CD8-positive, alpha-beta memory T cell (primary cell): Measurements from ENCODE around the gene ANO10. TPM values are rescaled to one million over a fixed set of nuclear protein-coding genes. Genes with fewer than 3 reads are reported as not detected.

Source experiments
- CTCF ChIA-PET: fragments of 350-600 bp; sonication (Branson Sonifier 250); formaldehyde crosslinking; loops from one replicate; lab custom pipeline; 2021; ENCODE audit warnings: antibody characterized with exemption; lab: Charles Lee
- POLR2A ChIA-PET: fragments of 350-600 bp; sonication (Branson Sonifier 250); formaldehyde crosslinking; loops from one replicate; lab custom pipeline; 2021; ENCODE audit warnings: antibody characterized with exemption; lab: Charles Lee
- DNase-seq, 5 donors: peaks; one replicate each; pipeline versions ENCODE4 v3.0.0 to v3.0.0-alpha.2; 2020 to 2022; ENCODE audit warnings: mixed read lengths in 1 of 5
- H3K27ac ChIP-seq: one replicate; pipeline ENCODE4 v1.7.0; 2013; ENCODE audit warnings: low read depth, mild to moderate bottlenecking, low read length, moderate library complexity
- H3K27me3 ChIP-seq: 2 replicates; pipeline ENCODE4 v1.7.0; 2013; ENCODE audit warnings: low read length, mild to moderate bottlenecking; ENCODE audit not compliant: insufficient read depth, poor library complexity, severe bottlenecking
- H3K36me3 ChIP-seq: 2 replicates; pipeline ENCODE4 v1.7.0; 2013; ENCODE audit warnings: mild to moderate bottlenecking, low read length, moderate library complexity; ENCODE audit not compliant: insufficient read depth
- H3K4me1 ChIP-seq: 2 replicates; pipeline ENCODE4 v1.7.0; 2013; ENCODE audit warnings: mild to moderate bottlenecking, low read length, moderate library complexity; ENCODE audit not compliant: insufficient read depth
- H3K4me3 ChIP-seq: 2 replicates; pipeline ENCODE4 v1.7.0; 2013; ENCODE audit warnings: mild to moderate bottlenecking, low read length
- H3K9me3 ChIP-seq: 2 replicates; pipeline ENCODE4 v1.7.0; 2013; ENCODE audit warnings: mild to moderate bottlenecking, low read length
- H3K27ac Mint-ChIP-seq, 8 donors: one replicate each; pipeline ENCODE4 v1.8.0; 2020 to 2021; ENCODE audit warnings: mixed read lengths in 8 of 8, mild to moderate bottlenecking in 6 of 8, inconsistent platforms in 3 of 8, moderate library complexity in 3 of 8
- H3K27me3 Mint-ChIP-seq, 2 donors: one replicate each; pipeline ENCODE4 v1.8.0; 2020 to 2021; ENCODE audit warnings: mixed read lengths in 2 of 2, mild to moderate bottlenecking in 1 of 2, moderate library complexity in 1 of 2
- H3K36me3 Mint-ChIP-seq, 3 donors: one replicate each; pipeline ENCODE4 v1.8.0; 2020 to 2021; ENCODE audit warnings: mixed read lengths in 3 of 3, inconsistent platforms in 1 of 3, mild to moderate bottlenecking in 1 of 3
- H3K4me1 Mint-ChIP-seq, 3 donors: one replicate each; pipeline ENCODE4 v1.8.0; 2020 to 2021; ENCODE audit warnings: mixed read lengths in 3 of 3, inconsistent platforms in 1 of 3, mild to moderate bottlenecking in 1 of 3
- H3K4me3 Mint-ChIP-seq, 7 donors: one replicate each; pipeline ENCODE4 v1.8.0; 2020 to 2021; ENCODE audit warnings: mixed read lengths in 7 of 7, mild to moderate bottlenecking in 6 of 7, moderate library complexity in 4 of 7, inconsistent platforms in 2 of 7
- H3K9me3 Mint-ChIP-seq, 5 donors: one replicate each; pipeline ENCODE4 v1.8.0; 2020 to 2022; ENCODE audit warnings: mixed read lengths in 5 of 5, mild to moderate bottlenecking in 3 of 5, moderate library complexity in 2 of 5, inconsistent platforms in 1 of 5
- polyA plus RNA-seq: library from polyadenylated mRNA; unstranded; fragments of 300-500 nt; fragmentation: Illumina TruSeq; gene quantifications from one replicate; pipeline ENCODE4 v1.2.3, GENCODE V29; 2021
- total RNA-seq, 2 experiments: library from RNA; stranded (reverse); gene quantifications; one replicate each; pipeline ENCODE4 v1.2.3, GENCODE V29; 2021

The ANO10 gene
- total and polyA plus RNA-seq, 3 experiments from 2014 or later = 8.1 to 12.3 (median 9.1) TPM

DNA sequence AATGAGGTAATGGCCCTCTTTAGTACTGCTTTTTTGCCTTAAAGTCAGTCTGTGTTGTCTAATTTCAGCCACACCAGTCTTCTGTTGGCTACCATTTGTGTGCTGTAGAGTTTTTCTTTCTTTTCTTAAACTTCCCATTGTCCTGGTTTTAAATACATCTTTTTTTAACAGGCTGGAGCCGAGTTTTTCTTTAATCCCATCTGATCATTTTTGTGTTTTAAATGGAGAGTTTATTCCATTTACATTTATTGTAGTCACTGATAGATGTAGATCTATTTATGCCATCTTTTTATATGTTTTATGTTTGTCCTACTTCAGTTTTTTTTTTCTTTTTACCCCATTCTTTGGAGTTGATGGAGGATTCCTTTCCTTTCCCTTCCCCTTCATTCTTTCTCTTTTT lies 286.0 kb downstream of the ANO10 start:
- no peak overlapping the region for H3K4me3 ChIP-seq
- Mint-ChIP-seq H3K4me1 (peaks cover 31 to 36% (median 33%) of the 10 kb centered on the region in 3 donors), H3K27ac (peak overlapping the region in 4 of 8 donors; percentile 2 to 70 (median 42)), H3K9me3 (peaks cover 19 to 38% (median 31%) of the 10 kb centered on the region in 5 donors), H3K27me3 (peaks cover 0 to 2% of the 10 kb centered on the region in 2 donors), H3K4me3 (no peak overlapping the region), H3K36me3 (peaks cover 45 to 83% (median 74%) of the 10 kb centered on the region in 3 donors)
- CTCF ChIA-PET = interaction anchor here (0.6 kb wide), 1 partner anchor 15 kb away, joined by 5 read pairs; no protein-coding TSS in a partner anchor
- DNase-seq = no peak
- POLR2A ChIA-PET = interaction anchor here (0.6 to 1.0 kb wide), 2 partner anchors 9 to 108 kb away, joined by 3 to 4 read pairs; no protein-coding TSS in a partner anchor
- H3K36me3 ChIP-seq = peaks cover 44% of the 10 kb centered on the region
- peaks cover 7% of the 10 kb centered on the region for H3K4me1 ChIP-seq
- no peak overlapping the region for H3K27ac ChIP-seq
- H3K27me3 ChIP-seq = no peaks in the 10 kb centered on the region
- H3K9me3 ChIP-seq = peaks cover 24% of the 10 kb centered on the region

DNA sequence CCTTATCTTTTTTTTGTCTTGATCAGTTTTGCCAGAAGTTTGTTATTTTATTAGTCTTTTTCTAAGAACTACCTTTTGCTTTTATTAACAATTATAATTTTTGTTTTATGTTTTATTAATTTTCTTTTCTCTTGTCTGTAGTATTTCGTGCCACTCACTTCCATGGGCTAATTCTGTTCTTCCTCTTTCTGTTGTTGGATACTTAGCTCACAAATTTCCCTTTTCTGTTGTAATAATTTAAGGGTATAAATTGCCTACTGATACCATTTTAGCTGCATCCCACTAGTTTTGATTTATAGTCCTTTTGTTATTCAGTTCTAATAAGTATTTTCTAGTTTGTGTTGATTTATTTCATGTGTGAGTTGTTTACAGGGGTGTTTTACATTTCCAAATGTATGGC lies 286.8 kb downstream of the ANO10 start:
- no peak overlapping the region for H3K4me3 ChIP-seq
- peaks cover 24% of the 10 kb centered on the region for H3K9me3 ChIP-seq
- H3K4me1 ChIP-seq = peaks cover 12% of the 10 kb centered on the region
- H3K27me3 ChIP-seq = no peaks in the 10 kb centered on the region
- Mint-ChIP-seq H3K9me3 (peaks cover 19 to 36% (median 31%) of the 10 kb centered on the region in 5 donors), H3K4me1 (peaks cover 35 to 37% (median 36%) of the 10 kb centered on the region in 3 donors), H3K27me3 (peaks cover 0 to 2% of the 10 kb centered on the region in 2 donors), H3K4me3 (no peak overlapping the region), H3K36me3 (peaks cover 40 to 77% (median 69%) of the 10 kb centered on the region in 3 donors), H3K27ac (peak overlapping the region in 6 of 8 donors; percentile 6 to 64 (median 42))
- CTCF ChIA-PET = interaction anchor here (0.6 kb wide), 1 partner anchor 14 kb away, joined by 5 read pairs; no protein-coding TSS in a partner anchor
- H3K27ac ChIP-seq = no peak overlapping the region
- peaks cover 36% of the 10 kb centered on the region for H3K36me3 ChIP-seq
- POLR2A ChIA-PET = no interaction called here
- DNase-seq = no peak

DNA sequence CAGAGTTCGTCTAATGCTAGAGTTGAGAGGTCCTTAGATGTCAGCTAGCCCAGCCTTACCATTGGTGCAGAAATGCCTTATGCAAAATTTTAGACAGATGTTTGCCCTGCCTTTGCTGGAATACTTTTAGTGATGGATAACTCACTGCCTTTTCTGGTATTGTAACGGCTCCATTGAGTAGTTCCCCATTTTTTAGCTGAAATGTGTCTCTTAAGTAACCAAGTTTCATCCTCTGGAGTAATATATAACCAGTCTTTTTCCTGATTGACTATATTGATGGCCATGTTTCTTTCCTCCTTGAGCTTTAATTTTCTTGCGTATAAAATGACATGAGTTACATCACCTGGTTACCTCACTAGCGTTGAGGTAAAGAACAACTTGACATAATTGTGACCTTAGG lies 290.4 kb downstream of the ANO10 start:
- ChIA-PET POLR2A (no interaction called here), CTCF (no interaction called here)
- H3K36me3 ChIP-seq = peaks cover 19% of the 10 kb centered on the region
- no peak overlapping the region for H3K4me3 ChIP-seq
- Mint-ChIP-seq H3K27ac (peak overlapping the region in 4 of 8 donors; percentile 13 to 83 (median 70)), H3K4me1 (peaks cover 64 to 70% (median 69%) of the 10 kb centered on the region in 3 donors), H3K36me3 (peaks cover 23 to 51% (median 39%) of the 10 kb centered on the region in 3 donors), H3K4me3 (peak overlapping the region in 1 of 7 donors; percentile 25), H3K27me3 (no peaks in the 10 kb centered on the region), H3K9me3 (peaks cover 10 to 15% (median 13%) of the 10 kb centered on the region in 5 donors)
- H3K27me3 ChIP-seq = no peaks in the 10 kb centered on the region
- H3K9me3 ChIP-seq = peaks cover 8% of the 10 kb centered on the region
- H3K27ac ChIP-seq = no peak overlapping the region
- DNase-seq = no peak
- H3K4me1 ChIP-seq = peaks cover 36% of the 10 kb centered on the region

DNA sequence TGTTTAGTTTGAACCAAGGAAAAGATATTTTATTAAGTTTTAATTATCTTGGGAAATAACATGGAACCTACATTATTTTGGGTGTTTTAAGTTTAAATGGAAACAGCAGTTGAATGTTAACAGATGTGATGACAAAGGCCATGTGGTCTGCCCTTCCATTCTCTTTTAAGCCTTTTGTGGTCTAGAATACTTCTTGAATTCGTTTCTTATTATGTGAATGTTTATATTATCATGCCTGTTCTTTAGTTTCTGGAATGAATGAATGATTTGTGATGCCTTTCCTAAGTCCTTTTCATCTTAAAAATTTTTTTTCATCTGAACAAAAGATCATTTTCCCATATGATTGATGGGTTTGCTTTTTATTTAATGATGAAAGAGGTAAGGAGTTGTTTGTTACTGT lies 290.8 kb downstream of the ANO10 start:
- peak overlapping the region in 5 of 8 donors; percentile 12 to 83 (median 64) for H3K27ac Mint-ChIP-seq
- no peak overlapping the region for H3K4me3 ChIP-seq
- CTCF ChIA-PET = no interaction called here
- H3K36me3 ChIP-seq = peaks cover 15% of the 10 kb centered on the region
- peaks cover 68 to 74% (median 73%) of the 10 kb centered on the region in 3 donors for H3K4me1 Mint-ChIP-seq
- H3K27me3 Mint-ChIP-seq = no peaks in the 10 kb centered on the region
- H3K4me3 Mint-ChIP-seq = peak overlapping the region in 2 of 7 donors; percentile 14 to 25
- POLR2A ChIA-PET = no interaction called here
- H3K9me3 Mint-ChIP-seq = peaks cover 6 to 11% (median 9%) of the 10 kb centered on the region in 5 donors
- no peak for DNase-seq
- no peak overlapping the region for H3K27ac ChIP-seq
- peaks cover 4% of the 10 kb centered on the region for H3K9me3 ChIP-seq
- H3K36me3 Mint-ChIP-seq = peaks cover 22 to 47% (median 35%) of the 10 kb centered on the region in 3 donors
- peaks cover 40% of the 10 kb centered on the region for H3K4me1 ChIP-seq
- no peaks in the 10 kb centered on the region for H3K27me3 ChIP-seq

DNA sequence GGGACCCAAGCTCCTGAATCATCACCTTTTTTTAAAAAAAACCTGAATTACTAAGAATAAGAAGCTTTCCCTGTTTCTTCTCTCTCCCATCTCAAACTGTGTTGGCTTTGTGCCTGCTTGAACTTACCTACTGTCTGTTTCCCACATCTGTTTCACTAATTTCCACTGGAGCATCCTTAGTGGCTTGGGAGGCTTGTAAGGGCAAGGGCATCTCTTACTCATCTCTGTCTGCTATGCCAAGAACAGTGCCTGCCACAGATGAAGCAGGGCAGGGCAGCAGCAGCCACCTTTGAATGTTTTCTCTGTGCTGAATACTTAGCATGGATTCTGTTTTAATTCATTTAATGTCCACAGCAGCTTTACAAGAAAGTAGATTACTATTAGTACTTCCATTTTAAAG lies 293.2 kb downstream of the ANO10 start:
- Histone ChIP-seq H3K4me3 (no peak overlapping the region), H3K27me3 (no peaks in the 10 kb centered on the region), H3K36me3 (peaks cover 7% of the 10 kb centered on the region), H3K4me1 (peaks cover 59% of the 10 kb centered on the region), H3K9me3 (no peaks in the 10 kb centered on the region), H3K27ac (no peak overlapping the region)
- no peak for DNase-seq
- ChIA-PET CTCF (no interaction called here), POLR2A (interaction anchor here (0.7 kb wide), 1 partner anchor 17 kb away, joined by 3 read pairs; no protein-coding TSS in a partner anchor)
- H3K4me3 Mint-ChIP-seq = peak overlapping the region in 6 of 7 donors; percentile 13 to 70 (median 56)
- no peaks in the 10 kb centered on the region for H3K27me3 Mint-ChIP-seq
- peaks cover 12 to 35% (median 15%) of the 10 kb centered on the region in 3 donors for H3K36me3 Mint-ChIP-seq
- H3K4me1 Mint-ChIP-seq = peaks cover 79 to 97% (median 96%) of the 10 kb centered on the region in 3 donors
- H3K9me3 Mint-ChIP-seq = no peaks in the 10 kb centered on the region
- H3K27ac Mint-ChIP-seq = peak overlapping the region; percentile 3 to 93 (median 67)

DNA sequence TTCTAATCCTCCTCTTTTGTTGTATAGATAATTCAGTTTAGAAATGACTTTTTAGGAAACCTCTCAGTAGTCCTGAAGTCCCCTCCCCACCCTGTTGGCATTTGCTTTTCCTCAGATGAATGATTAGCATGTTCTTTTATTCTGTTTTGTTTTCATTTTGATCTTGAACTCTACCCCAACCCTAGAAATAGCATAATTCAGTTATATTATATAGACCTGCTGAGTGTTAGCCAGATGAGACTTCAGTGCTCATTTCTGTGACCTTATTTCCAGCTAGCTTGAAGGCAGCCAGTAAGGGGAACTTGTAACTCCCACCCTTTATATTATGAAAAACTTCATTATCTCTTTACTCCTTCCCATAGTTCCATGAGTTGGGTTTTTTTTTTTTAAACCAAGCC lies 294.2 kb downstream of the ANO10 start:
- Mint-ChIP-seq H3K36me3 (peaks cover 8 to 35% (median 10%) of the 10 kb centered on the region in 3 donors), H3K9me3 (no peaks in the 10 kb centered on the region), H3K27me3 (no peaks in the 10 kb centered on the region), H3K4me1 (peaks cover 76 to 94% (median 94%) of the 10 kb centered on the region in 3 donors), H3K4me3 (peak overlapping the region in 5 of 7 donors; percentile 46 to 70 (median 53)), H3K27ac (peak overlapping the region; percentile 41 to 94 (median 81))
- Histone ChIP-seq H3K27ac (no peak overlapping the region), H3K9me3 (no peaks in the 10 kb centered on the region), H3K4me1 (peaks cover 59% of the 10 kb centered on the region), H3K36me3 (peaks cover 3% of the 10 kb centered on the region), H3K27me3 (no peaks in the 10 kb centered on the region), H3K4me3 (no peak overlapping the region)
- CTCF ChIA-PET = interaction anchor here (1.1 kb wide), 1 partner anchor 31 kb away, joined by 3 read pairs; no protein-coding TSS in a partner anchor
- POLR2A ChIA-PET = interaction anchor here (0.6 to 2.3 kb wide), 5 partner anchors 18 to 177 kb away, joined by 3 to 8 read pairs (median 3); no protein-coding TSS in a partner anchor
- no peak for DNase-seq

DNA sequence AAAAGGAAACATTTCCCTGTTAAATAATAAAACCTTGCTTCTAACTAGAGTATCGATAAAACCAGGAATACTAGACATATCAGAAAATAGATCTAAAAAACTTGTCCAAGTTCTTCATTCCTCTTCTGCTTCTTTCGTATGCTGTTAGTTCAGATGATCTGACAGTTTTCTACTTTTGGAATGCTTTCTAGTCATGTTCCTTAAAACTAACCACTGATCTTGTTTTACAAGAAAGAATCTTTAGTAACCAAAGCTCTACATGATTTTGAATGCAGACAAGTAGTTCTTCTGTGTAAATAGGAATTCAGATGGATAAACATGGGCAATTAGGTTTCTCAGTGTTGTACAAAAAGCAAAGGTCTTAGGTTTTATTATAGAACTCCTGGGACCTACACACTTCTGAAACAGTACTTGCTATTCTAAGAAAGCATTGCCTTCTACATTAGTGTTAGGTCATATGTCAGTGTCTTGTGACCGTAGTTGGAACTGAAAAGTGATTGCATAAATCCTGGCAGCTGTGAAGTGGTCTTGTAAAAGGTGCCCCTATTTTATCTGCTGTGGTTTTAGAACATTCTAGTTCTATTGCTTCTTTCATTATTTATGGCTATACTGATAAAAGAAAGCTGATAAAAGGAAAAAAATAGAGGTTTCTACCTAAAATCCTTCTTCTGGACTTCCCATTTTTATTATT lies 294.8 kb downstream of the ANO10 start:
- DNase-seq = peak in 1 of 5 donors; percentile 41
- peaks cover 59% of the 10 kb centered on the region for H3K4me1 ChIP-seq
- Mint-ChIP-seq H3K4me3 (peak overlapping the region; percentile 24 to 70 (median 51)), H3K27me3 (no peaks in the 10 kb centered on the region), H3K9me3 (no peaks in the 10 kb centered on the region), H3K36me3 (peaks cover 2 to 33% (median 8%) of the 10 kb centered on the region in 3 donors), H3K27ac (peak overlapping the region; percentile 41 to 94 (median 81)), H3K4me1 (peaks cover 77 to 94% (median 94%) of the 10 kb centered on the region in 3 donors)
- ChIA-PET POLR2A (interaction anchor here (2.3 kb wide), 1 partner anchor 19 kb away, joined by 8 read pairs; no protein-coding TSS in a partner anchor), CTCF (interaction anchor here (1.1 kb wide), 1 partner anchor 30 kb away, joined by 3 read pairs; no protein-coding TSS in a partner anchor)
- no peak overlapping the region for H3K4me3 ChIP-seq
- H3K36me3 ChIP-seq = no peaks in the 10 kb centered on the region
- H3K27me3 ChIP-seq = no peaks in the 10 kb centered on the region
- H3K27ac ChIP-seq = no peak overlapping the region
- no peaks in the 10 kb centered on the region for H3K9me3 ChIP-seq
